HG03159 (cell line): ENCODE data around the gene SLC35F6.
"Not testable (repeated sequence)": the region's sequence is repeated elsewhere in the genome, so short reads cannot be mapped to it uniquely, and the experiment has no call there.

Experiments used
- ATAC-seq: cut with Tn5 transposase; IDR thresholded peaks from one replicate; pipeline ENCODE4 v1.9.1; 2021; ENCODE audit warnings: mild to moderate bottlenecking, moderate library complexity; ENCODE audit not compliant: unreplicated experiment

Gene SLC35F6

DNA sequence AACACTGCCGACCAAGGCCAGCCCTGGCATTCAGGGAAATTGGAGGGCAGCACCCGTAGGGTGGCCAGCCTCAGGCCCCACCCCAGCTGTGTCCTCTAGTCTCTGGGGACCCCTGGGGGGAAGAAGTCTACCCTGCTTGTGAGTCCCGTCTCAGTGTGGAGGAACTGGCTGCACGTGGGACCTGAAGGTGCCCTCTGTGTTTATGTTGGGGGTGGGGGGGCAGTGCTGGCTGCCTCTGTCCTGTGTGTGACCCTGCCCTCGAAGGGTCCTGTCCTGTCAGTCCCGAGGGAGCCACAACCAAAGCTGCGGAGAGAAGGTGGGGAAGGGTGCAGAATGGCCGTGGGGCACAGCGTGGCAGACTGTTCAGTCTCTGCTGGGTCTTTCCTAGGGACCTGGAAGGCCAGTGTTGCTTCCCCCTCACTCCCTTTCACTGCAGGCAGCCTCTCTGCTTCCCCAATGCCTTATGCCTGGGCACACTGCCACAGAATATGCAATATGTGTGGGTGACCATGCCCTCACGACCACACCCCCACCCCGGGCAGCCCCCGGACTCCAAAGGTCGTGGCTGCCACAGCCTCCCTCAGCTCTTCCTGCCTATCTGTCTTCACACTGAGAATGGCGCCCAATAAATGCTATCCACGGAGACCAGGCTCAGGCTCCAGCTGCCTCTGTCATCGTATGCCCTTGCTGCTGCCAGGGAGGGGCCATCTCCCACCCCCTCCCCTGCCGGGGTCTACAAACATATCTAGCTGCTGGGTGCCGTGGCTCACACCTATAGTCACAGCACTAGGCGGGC is 33.3 kb upstream of the SLC35F6 start:
- no peak for ATAC-seq

DNA sequence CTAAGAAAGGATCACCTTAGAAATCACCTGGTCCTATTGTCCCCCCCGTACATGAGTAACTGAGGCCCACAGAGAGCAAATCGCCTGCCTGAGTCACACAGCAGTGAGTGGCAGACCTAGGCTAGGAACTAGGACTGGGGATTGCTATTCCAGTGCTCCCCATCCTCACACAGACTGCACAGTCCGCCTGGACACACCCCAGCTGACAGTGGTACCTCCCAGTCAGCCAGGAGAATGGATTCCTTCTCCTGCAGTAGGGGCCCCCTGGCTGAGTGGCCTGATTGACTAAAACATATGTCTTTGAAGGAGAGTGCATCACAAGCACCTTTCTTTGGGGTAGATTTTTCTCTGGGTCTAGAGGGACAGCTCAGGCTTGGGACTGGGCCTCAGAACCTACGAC is 32.4 kb upstream of the SLC35F6 start:
- no peak for ATAC-seq

DNA sequence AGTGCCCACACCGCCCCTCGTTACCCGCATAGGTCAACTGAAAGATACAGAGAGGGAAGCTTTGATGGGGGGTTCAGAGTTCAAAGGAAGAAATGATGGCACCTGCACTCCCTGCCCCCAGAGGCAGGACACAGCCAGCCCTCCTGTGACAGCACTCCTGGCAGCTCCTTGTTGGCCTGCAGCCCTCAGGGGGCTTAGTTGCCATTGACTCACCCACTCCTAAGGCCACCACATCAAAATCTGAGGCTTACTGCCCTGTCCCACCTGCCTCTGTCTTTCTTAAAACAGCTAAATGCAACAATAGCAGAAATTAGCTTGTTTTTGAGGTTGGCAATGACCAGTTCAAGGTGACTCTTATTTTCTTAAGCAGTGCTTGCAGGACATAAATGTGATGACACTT is 31.6 kb upstream of the SLC35F6 start:
- ATAC-seq = no peak

DNA sequence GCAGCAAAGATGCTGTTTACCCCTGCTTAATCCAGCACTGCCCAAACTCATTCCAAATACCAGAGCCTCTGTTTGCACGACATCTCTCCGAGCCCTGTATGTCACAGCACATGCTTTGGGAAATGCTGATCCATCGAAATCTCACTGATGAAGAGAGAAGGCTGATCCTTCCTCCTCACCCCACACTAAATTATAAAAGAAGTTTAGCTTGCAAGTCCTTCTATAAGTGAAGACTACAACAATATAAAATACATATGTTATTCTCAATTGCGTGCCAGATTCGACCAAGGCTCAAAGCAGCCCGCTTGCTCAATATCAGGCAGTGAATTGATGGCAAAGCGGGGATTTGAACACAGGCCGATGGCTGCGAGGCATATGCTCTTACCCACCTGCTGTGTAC is 30.7 kb upstream of the SLC35F6 start:
- ATAC-seq = no peak

DNA sequence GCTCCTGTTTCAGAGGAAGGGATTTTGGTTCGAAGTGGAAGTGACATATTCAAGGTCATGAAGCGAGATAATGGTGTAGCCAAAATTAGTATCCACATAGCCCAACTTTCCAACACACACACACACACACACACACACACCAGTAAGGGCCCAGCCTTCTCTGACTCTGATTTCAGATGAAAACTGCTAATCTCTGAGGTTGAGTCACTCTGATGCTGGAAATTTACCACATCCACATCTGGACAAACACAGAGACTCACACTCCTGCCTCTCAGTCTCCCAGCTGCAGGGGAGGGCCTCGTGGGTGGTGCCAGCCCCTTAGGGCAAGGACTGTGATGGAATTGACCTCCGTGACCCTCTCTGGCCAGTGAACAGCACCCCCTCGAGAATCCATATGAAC is 29.0 kb upstream of the SLC35F6 start:
- no peak for ATAC-seq

DNA sequence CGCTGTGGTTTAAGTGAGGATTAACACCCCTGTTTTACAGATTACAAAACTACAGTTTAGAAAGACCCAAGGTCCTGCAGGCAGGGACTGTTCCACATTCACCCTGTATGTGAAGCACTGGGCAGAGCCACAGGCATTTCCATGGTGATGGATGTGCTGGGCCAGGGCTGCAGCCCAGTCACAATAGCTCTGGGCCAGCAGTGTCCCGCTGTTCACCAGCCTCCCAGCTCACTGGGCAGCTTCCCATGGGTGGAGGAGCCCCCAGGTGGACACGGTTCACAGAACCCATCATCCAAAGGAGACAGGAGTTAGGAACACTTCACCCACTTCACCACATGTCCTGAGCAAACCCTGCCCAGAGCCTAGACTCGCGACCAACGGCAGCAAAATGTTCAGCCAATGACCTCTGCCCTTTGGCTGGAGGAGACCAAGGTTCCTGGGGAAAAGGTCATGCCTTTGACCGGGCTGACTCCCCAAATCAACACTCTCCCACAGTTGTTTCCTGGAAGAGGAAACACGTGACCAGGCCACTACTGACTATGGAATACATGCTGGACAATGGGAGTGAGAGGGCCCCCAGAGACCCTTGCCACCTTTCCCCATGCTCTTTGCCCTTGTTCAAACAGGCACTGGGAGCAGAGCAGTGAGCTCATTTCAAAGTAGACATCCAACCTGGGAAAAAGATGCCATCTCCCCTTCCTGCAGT is 28.0 kb upstream of the SLC35F6 start:
- no peak for ATAC-seq

DNA sequence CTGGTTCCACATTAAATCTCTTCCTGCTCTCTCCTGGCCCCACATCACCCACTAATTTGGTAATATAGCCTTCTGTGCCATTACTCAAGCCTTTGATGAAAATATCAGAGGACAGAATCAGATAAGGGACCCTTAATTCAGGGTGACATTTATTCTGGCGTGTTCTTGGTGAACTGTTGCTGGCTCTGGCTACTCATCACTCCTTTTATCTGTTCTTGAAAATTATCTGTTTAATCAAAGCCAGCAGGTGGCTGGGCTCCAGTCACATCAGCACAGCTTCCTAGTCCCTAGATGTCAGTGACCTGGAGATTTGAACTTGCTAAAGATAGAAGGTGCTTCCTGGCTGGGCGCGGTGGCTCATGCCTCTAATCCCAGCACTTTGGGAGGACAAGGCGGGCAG is 26.9 kb upstream of the SLC35F6 start:
- no peak for ATAC-seq

DNA sequence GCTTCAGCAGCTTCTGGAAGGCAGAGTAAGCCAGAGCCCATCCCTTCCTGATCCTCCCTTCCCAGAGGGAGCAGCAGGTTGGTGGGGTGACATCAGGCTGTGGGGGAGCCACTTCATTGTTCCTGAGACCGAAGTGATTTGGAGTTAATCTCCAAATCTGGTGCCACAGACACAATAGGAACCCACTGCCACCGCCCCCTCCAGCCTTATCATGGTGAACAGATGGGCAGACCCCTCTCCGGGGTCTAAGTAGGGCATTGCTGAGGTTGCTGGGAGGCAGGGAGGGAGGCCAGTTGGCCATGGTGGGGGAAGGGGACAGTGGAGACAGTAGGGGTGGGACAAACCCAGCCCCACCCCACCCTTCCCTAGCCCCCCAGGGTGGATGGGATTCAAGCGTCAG is 25.6 kb upstream of the SLC35F6 start:
- ATAC-seq = no peak

DNA sequence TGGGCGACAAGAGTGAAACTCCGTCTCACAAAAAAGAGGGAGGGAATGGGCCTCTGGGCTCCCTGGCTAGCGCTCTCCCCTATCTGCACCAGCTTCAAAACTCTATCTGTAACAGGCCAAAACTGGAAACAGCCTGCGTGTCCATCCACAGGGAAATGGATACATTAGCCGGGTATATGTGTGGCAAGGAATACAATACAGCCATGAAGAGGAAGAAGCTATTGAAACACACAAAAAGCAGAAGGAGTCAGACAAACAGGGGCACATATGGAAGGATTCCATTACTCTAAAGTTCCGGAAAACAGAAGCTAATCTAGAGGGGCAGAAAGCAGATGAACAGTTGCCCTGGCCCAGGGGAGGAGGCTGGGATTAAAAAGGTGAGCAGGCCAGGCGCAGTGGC is 24.6 kb upstream of the SLC35F6 start:
- no peak for ATAC-seq

DNA sequence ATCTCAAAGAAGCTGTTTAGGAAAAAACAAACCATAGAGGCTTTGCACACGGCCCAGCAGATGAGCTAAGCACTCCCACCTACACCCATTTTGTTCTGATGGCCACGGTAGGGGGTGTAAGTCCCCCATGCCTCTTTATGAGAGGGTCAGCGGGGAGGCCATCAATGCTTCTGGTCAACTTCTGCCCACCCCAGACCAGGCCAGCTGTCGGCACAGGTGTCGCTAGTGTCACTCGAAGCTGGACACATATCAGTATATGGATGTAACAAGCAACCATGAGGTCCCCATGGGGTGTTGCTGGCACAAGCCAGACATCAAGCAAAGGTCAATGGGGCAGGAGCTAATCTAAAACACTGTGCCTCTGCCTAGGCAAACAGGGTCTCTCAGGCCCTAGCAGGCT is 23.7 kb upstream of the SLC35F6 start:
- no peak for ATAC-seq

DNA sequence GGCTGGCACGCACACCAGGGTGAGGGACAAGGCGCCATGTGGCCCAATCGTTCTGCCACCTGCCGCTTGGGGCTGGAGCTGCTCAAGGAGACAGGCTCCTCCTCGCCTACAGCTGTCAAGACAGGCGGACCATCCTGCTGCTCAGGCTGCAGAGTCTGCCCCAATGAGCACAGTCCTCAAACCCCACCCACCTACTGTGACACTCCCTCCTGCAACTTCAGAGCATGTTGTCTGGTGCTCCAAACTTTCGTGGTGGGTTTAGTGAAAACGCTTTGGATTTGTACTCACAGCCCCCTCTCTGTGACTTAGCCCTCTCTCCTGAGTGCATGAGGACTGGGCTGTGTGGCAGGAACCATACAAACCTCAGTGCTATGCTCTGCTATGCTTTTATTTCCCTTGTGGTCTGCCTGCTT is 23.2 kb upstream of the SLC35F6 start:
- ATAC-seq = no peak

DNA sequence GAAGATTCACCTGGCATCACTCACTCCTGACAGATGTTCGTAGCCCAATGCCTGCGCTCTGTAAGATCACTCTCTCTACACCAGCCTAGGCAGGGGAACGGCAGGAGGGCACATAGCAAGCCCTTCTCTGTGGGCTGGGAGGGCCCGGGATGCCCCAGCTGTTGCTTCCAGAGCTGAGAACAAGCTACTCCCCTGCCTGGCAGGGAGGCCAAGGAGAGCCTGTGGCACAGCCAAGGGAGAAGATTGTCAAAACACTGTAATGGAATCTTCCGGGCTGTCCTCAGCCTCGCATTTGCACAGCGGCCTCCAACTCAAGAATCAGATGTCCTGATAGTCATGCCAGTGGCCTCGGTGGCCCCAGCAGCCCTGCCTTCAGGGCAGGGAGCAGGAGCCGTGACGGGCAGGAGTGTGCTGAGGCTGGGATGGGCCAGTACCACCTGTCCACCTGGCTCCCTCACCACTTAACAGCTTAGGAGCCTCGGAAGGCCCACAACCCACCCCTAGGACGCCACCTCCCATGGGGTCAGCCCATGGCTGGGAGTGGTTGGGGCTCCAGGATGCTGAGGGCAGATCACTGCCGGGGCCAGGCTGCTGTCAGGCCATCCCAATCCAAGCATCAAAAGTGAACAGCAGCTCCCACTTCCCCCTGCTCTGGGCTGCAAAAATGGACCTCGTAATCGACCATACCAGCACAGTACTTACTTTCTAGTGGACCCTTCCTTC is 21.9 kb upstream of the SLC35F6 start:
- no peak for ATAC-seq

DNA sequence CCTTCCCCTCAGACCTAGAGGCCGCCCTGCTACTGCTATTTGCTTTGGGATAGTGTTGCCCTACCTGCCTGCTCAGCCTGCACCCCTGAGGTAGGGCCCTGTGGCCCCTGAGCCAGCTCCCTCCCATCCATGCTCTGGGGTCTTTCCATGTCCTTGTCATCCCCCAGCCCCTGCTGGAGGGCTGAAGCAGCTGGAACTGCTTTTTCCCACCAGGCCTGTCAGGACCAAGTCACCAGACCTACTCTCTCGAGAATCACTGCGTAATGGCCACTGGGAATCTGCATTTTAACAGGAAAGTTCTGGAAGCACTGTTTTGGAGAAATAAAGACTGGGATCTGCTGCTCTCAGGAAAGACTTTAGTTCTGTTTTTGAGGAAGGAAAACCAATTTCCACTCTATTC is 20.2 kb upstream of the SLC35F6 start:
- no peak for ATAC-seq

DNA sequence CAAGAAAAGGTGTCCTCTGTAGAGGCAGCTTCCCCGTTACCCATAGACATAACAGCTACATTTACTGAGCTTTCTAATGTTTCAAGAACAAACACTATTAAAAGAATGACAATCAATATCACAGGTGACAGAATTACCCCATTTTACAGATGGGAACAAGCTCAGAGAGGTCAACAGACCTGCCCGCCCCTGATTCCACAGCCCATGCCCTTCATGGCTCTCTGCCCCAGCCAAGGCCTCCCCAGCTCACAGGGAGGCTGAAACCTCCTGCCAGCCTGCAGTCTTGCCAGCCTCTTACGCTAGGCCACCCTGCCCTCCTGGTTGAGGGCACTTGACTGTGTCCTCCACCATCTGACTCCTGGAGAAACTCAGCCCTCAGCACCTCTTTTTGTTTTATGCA is 19.1 kb upstream of the SLC35F6 start:
- ATAC-seq = no peak

DNA sequence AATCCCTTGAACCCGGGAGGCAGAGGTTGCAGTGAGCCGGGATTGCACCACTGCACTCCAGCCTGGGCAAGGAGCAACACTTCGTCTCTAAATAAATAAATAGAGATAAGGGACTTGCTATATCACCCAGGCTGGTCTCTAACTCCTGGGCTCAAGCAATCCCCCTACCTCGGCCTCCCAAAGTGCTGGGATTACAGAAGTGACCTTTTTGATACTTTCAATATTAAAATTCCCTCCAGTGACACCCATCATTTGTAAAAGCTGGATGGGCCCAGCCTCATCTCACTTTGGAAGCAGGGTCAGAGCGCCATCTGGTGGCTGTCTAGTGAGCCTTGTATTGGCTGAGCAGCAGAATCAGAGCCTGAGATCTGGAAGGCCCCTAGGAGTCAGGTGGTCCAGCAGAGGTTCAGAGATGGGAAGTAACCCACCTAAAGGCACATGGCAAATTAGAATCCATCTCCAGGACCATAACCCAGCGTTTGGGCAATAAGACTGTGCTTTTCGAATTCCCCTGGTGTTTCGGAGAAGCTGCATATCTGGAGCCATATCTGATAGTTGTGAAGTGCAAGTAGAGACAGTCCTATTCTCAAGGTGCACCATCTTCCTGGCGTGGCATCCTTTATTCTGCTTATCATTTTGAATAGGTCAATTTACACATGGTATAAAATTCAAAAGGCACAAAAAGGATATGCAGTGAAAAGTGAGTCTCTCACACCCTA is 18.3 kb upstream of the SLC35F6 start:
- no peak for ATAC-seq

DNA sequence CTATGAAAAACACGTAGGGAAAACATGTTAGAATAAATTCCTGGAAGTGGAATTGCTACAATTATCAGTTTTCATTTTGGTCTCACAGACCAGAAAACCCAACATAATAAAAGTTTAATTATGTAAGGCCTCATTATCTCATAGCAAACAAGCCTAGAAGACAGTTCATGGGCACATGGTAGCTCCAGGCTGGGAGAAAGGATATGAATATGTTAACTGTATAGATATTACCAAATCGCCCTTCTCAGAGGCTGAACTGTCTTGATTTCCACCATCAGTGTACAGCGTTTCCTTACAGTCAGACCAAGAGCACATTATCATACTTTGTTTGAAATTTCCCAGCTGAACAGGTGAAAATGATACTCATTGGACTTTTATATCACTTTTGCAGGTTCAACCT is 17.1 kb upstream of the SLC35F6 start:
- ATAC-seq = no peak

DNA sequence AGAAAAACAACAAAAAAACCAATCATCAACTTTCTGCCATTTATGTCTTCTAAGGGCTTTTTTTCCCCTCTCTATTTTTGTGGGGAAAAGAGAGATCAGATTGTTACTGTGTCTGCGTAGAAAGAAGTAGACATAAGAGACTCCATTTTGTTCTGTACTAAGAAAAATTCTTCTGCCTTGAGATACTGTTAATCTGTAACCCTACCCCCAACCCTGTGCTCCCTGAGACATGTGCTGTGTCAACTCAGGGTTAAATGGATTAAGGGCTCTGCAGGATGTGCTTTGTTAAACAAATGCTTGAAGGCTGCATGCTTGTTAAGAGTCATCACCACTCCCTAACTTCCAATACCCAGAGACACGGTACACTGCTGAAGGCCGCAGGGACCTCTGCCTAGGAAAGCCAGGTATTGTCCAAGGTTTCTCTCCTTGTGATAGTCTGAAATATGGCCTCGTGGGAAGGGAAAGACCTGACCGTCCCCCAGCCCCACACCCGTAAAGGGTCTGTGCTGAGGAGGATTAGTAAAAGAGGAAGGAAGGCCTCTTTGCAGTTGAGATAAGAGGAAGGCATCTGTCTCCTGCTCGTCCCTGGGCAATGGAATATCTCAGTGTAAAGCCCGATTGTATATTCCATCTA is 14.2 kb upstream of the SLC35F6 start:
- not testable (repeated sequence) for ATAC-seq

DNA sequence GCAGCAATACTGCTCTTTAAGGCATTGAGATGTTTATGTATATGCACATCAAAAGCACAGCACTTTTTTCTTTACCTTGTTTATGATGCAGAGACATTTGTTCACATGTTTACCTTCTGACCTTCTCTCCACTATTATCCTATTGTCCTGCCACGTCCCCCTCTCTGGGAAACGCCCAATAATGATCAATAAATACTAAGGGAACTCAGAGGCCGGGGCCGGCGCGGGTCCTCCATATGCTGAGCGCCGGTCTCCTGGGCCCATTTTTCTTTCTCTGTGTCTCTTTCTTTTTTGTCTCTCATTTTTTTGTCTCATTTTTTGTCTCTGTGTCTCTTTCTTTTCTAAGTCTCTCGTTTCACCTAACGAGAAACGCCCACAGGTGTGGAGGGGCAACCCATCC is 13.6 kb upstream of the SLC35F6 start:
- not testable (repeated sequence) for ATAC-seq

DNA sequence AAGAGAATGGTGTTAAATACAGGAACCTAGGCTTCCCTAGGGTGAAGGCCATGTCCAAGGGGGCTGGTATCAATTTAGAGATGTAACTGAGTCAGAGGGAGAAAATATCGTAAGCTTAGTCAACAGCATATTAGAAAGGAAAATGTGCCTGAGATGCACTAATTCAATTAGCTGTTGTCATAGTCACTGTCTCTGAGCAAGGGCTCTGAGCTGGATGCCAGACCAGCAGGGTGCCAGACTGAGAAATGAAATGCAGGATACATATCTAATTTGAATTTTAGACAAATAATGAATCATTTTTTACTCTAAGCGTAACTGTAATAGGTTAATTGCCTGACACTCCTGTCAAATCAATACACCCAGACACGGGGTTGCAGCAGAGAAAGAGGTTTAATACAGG is 11.4 kb upstream of the SLC35F6 start:
- ATAC-seq = no peak

DNA sequence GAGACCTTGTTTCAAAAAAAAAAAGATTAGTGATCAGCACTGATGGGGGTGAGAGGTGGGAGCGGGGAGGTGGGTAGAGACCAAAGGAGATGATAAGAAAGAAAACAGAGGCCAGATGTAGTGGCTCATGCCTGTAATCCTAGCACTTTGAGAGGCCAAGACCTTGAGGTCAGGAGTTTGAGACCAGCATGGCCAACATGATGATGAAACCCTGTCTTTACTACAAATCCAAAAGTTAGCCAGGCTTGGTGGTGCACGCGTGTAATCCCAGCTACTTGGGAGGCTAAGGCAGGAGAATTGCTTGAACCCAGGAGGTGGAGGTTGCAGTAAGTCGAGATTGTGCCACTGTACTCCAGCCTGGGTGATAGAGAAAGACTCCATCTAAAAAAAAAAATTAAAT is 9.5 kb upstream of the SLC35F6 start:
- ATAC-seq = no peak
